Measurements from ENCODE around the gene LHX8. TPM values are rescaled to one million over a fixed set of nuclear protein-coding genes. Genes with fewer than 3 reads are reported as not detected.

The LHX8 gene
- total RNA-seq, 1 experiment from 2014 or later = not detected

DNA sequence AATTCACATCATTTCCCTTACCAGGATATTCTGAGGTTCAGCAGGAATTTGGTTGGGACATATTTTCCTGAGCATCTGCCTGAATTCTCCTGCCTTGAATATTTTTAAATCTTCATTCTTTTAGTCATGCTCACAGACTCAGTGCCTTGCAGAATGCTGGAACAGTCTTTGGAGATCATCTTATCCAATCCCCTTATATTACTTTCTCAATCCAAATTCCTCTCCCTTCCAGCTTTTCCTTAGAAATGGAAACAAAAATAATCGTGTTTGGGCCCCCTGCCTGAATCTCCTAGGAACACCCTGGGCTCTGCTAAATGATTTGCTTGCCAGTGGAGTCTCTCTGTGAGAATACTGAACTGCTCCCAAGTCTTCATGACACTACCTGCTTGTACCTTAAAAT lies 38.4 kb downstream of the LHX8 start:
- Mint-ChIP-seq H3K9me3 (peaks cover 4 to 14% of the 10 kb centered on the region in 2 experiments; a peak in 2 of 5 replicates), H3K27me3 (ENCODE audit: low read depth) (no peaks in the 10 kb centered on the region), H3K27ac (no peak overlapping the region), H3K36me3 (ENCODE audit: insufficient read depth in 1 of 3, low read depth in 3 of 3) (no peaks in the 10 kb centered on the region), H3K4me1 (peaks cover 0 to 4% of the 10 kb centered on the region in 2 experiments; a peak in 1 of 4 replicates), H3K4me3 (no peak overlapping the region)
- no peak overlapping the region for H3K14ac ChIP-seq (ENCODE audit: insufficient read depth, low read length)
- TF ChIP-seq, protein P1, sequence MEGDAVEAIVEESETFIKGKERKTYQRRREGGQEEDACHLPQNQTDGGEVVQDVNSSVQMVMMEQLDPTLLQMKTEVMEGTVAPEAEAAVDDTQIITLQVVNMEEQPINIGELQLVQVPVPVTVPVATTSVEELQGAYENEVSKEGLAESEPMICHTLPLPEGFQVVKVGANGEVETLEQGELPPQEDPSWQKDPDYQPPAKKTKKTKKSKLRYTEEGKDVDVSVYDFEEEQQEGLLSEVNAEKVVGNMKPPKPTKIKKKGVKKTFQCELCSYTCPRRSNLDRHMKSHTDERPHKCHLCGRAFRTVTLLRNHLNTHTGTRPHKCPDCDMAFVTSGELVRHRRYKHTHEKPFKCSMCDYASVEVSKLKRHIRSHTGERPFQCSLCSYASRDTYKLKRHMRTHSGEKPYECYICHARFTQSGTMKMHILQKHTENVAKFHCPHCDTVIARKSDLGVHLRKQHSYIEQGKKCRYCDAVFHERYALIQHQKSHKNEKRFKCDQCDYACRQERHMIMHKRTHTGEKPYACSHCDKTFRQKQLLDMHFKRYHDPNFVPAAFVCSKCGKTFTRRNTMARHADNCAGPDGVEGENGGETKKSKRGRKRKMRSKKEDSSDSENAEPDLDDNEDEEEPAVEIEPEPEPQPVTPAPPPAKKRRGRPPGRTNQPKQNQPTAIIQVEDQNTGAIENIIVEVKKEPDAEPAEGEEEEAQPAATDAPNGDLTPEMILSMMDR (conservative IDR thresholded peaks at IDR 0.05) = no peak
- H3K23ac ChIP-seq (ENCODE audit: insufficient read length, low read depth, low read length) = no peak overlapping the region
- H3K56ac ChIP-seq (ENCODE audit: insufficient read length, low read depth, low read length) = no peak overlapping the region
- H3K9ac ChIP-seq (ENCODE audit: extremely low read depth, insufficient read length, low read length) = no peak overlapping the region
- H3K23me2 ChIP-seq (ENCODE audit: insufficient read length, low read depth, low read length, poor library complexity, severe bottlenecking) = no peaks in the 10 kb centered on the region
- H2BK12ac ChIP-seq (ENCODE audit: insufficient read length, low read depth, low read length) = no peak overlapping the region
- no peak overlapping the region for H2BK20ac ChIP-seq (ENCODE audit: low read depth, low read length, poor library complexity, severe bottlenecking)
- no peak overlapping the region for H3K18ac ChIP-seq (ENCODE audit: insufficient read length, low read depth, low read length)
- no peak overlapping the region for H2BK5ac ChIP-seq (ENCODE audit: insufficient read length, low read length)
- H3K4me2 ChIP-seq (ENCODE audit: insufficient read depth, insufficient read length, low read length) = no peak overlapping the region
- H2BK15ac ChIP-seq (ENCODE audit: low read depth, low read length) = no peak overlapping the region
- no peak for DNase-seq
- H3K9me3 ChIP-seq (ENCODE audit: control insufficient read depth, low read depth, low read length) = no peaks in the 10 kb centered on the region
- H2AK5ac ChIP-seq (ENCODE audit: insufficient read length, low read length) = no peak overlapping the region
- H4K91ac ChIP-seq (ENCODE audit: insufficient read length, low read depth, low read length) = no peak overlapping the region
- H2AFZ ChIP-seq (ENCODE audit: low read length) = no peak overlapping the region
- no peak overlapping the region for H3K27ac ChIP-seq (ENCODE audit: insufficient read length, low read depth, low read length)
- H3K79me2 ChIP-seq (ENCODE audit: insufficient read depth, low read length) = no peaks in the 10 kb centered on the region
- H4K20me1 ChIP-seq (ENCODE audit: control insufficient read depth, insufficient read depth, insufficient read length) = no peaks in the 10 kb centered on the region
- no peak overlapping the region for H4K5ac ChIP-seq (ENCODE audit: insufficient read length, low read depth, low read length)
- no peaks in the 10 kb centered on the region for H3K79me1 ChIP-seq (ENCODE audit: insufficient read depth, low read depth, low read length, poor library complexity, severe bottlenecking)
- H4K8ac ChIP-seq (replicated peaks; ENCODE audit: insufficient read length, low read depth, low read length) = no peak overlapping the region
- no peak overlapping the region for H3K4ac ChIP-seq (ENCODE audit: low read depth, low read length)
- WGBS (ENCODE audit: extremely low coverage, insufficient read length, low lambda C conversion rate) = no CpG with 5 or more reads among the region's 1 CpG
- no peaks in the 10 kb centered on the region for H3K27me3 ChIP-seq (ENCODE audit: insufficient read depth, low read length)
- no peaks in the 10 kb centered on the region for H3K4me1 ChIP-seq (ENCODE audit: insufficient read depth, low read length)
- H3T11ph ChIP-seq (ENCODE audit: low read length) = no peak overlapping the region
- H2BK120ac ChIP-seq (ENCODE audit: low read depth, low read length, poor library complexity, severe bottlenecking) = no peak overlapping the region

Data from H9 (cell line).